Measurements from ENCODE around the gene ESR2.

ESR2 gene

GRCh38 chr14:64178814-64179213 is 115.4 kb downstream of the ESR2 start:
- H4K8ac ChIP-seq (ENCODE audit: low read depth, low read length), result no peak overlapping the region
- no CpG with 5 or more reads among the region's 3 CpGs for WGBS (ENCODE audit: extremely low coverage, insufficient coverage, low lambda C conversion rate)
- H2AK5ac ChIP-seq (ENCODE audit: low read length), result no peak overlapping the region
- no peak overlapping the region for H3K56ac ChIP-seq (ENCODE audit: low read length)
- H4K5ac ChIP-seq (ENCODE audit: low read length), result no peak overlapping the region
- no peaks in the 10 kb centered on the region for H3K27me3 ChIP-seq (ENCODE audit: insufficient read depth, low read length, poor library complexity)
- H3K4me1 ChIP-seq (ENCODE audit: control insufficient read depth, low read depth, low read length), result no peaks in the 10 kb centered on the region
- no peaks in the 10 kb centered on the region for H3K36me3 ChIP-seq (ENCODE audit: control insufficient read depth, insufficient read depth, low read length)
- H3K79me1 ChIP-seq (ENCODE audit: low read length), result no peaks in the 10 kb centered on the region
- DNase-seq, result no peak
- no peak overlapping the region for H3K4me2 ChIP-seq (ENCODE audit: low read length)
- H3K27ac ChIP-seq (ENCODE audit: low read depth, low read length), result no peak overlapping the region
- H3K4me3 ChIP-seq (ENCODE audit: low read length), result no peak overlapping the region
- no peak overlapping the region for H2BK120ac ChIP-seq (ENCODE audit: low read depth, low read length)
- H3K79me2 ChIP-seq (ENCODE audit: control insufficient read depth, insufficient read depth, low read length), result no peaks in the 10 kb centered on the region
- H3K18ac ChIP-seq (ENCODE audit: low read length), result no peak overlapping the region
- no peak overlapping the region for H2BK5ac ChIP-seq (ENCODE audit: low read length)
- H3K4ac ChIP-seq (ENCODE audit: low read depth, low read length), result no peak overlapping the region
- H3K9ac ChIP-seq (ENCODE audit: low read length), result no peak overlapping the region
- H3K23ac ChIP-seq (ENCODE audit: low read length), result no peak overlapping the region
- no peak overlapping the region for H2BK15ac ChIP-seq (replicated peaks; ENCODE audit: low read depth)

GRCh38 chr14:64176330-64176729 is 117.8 kb downstream of the ESR2 start:
- no peak overlapping the region for H3K56ac ChIP-seq (ENCODE audit: low read length)
- no peak overlapping the region for H3K9ac ChIP-seq (ENCODE audit: low read length)
- no peak overlapping the region for H3K27ac ChIP-seq (ENCODE audit: low read depth, low read length)
- H3K18ac ChIP-seq (ENCODE audit: low read length), result no peak overlapping the region
- H3K79me1 ChIP-seq (ENCODE audit: low read length), result no peaks in the 10 kb centered on the region
- no peaks in the 10 kb centered on the region for H3K4me1 ChIP-seq (ENCODE audit: control insufficient read depth, low read depth, low read length)
- WGBS (ENCODE audit: extremely low coverage, insufficient coverage, low lambda C conversion rate), result no CpG with 5 or more reads among the region's 2 CpGs
- H3K4ac ChIP-seq (ENCODE audit: low read depth, low read length), result no peak overlapping the region
- no peak overlapping the region for H4K5ac ChIP-seq (ENCODE audit: low read length)
- H2BK120ac ChIP-seq (ENCODE audit: low read depth, low read length), result no peak overlapping the region
- H3K4me2 ChIP-seq (ENCODE audit: low read length), result no peak overlapping the region
- H3K79me2 ChIP-seq (ENCODE audit: control insufficient read depth, insufficient read depth, low read length), result no peaks in the 10 kb centered on the region
- H2BK15ac ChIP-seq (replicated peaks; ENCODE audit: low read depth), result no peak overlapping the region
- no peaks in the 10 kb centered on the region for H3K36me3 ChIP-seq (ENCODE audit: control insufficient read depth, insufficient read depth, low read length)
- H4K8ac ChIP-seq (ENCODE audit: low read depth, low read length), result no peak overlapping the region
- H3K23ac ChIP-seq (ENCODE audit: low read length), result no peak overlapping the region
- no peak overlapping the region for H3K4me3 ChIP-seq (ENCODE audit: low read length)
- no peak for DNase-seq
- no peak overlapping the region for H2BK5ac ChIP-seq (ENCODE audit: low read length)
- H2AK5ac ChIP-seq (ENCODE audit: low read length), result no peak overlapping the region
- H3K27me3 ChIP-seq (ENCODE audit: insufficient read depth, low read length, poor library complexity), result no peaks in the 10 kb centered on the region

- Histone ChIP-seq H3K56ac (ENCODE audit: low read length) (no peak overlapping the region), H3K4me1 (ENCODE audit: control insufficient read depth, low read depth, low read length) (no peaks in the 10 kb centered on the region), H3K79me1 (ENCODE audit: low read length) (no peaks in the 10 kb centered on the region), H3K4me3 (ENCODE audit: low read length) (no peak overlapping the region), H3K79me2 (ENCODE audit: control insufficient read depth, insufficient read depth, low read length) (no peaks in the 10 kb centered on the region), H3K9ac (ENCODE audit: low read length) (no peak overlapping the region), H4K8ac (ENCODE audit: low read depth, low read length) (no peak overlapping the region), H3K4me2 (ENCODE audit: low read length) (no peak overlapping the region), H2AK5ac (ENCODE audit: low read length) (no peak overlapping the region), H3K27ac (ENCODE audit: low read depth, low read length) (no peak overlapping the region), H3K36me3 (ENCODE audit: control insufficient read depth, insufficient read depth, low read length) (no peaks in the 10 kb centered on the region), H2BK120ac (ENCODE audit: low read depth, low read length) (no peak overlapping the region), H4K5ac (ENCODE audit: low read length) (no peak overlapping the region), H2BK5ac (ENCODE audit: low read length) (no peak overlapping the region), H3K27me3 (ENCODE audit: insufficient read depth, low read length, poor library complexity) (no peaks in the 10 kb centered on the region), H3K18ac (ENCODE audit: low read length) (no peak overlapping the region), H3K23ac (ENCODE audit: low read length) (no peak overlapping the region), H3K4ac (ENCODE audit: low read depth, low read length) (no peak overlapping the region), H2BK15ac (replicated peaks; ENCODE audit: low read depth) (no peak overlapping the region)
- no CpG with 5 or more reads among the region's 2 CpGs for WGBS (ENCODE audit: extremely low coverage, insufficient coverage, low lambda C conversion rate)
- no peak for DNase-seq
Observed at GRCh38 chr14:64174922-64175782, 119.0 kb downstream of the ESR2 start.

- Histone ChIP-seq H3K4me3 (ENCODE audit: low read length) (no peak overlapping the region), H3K23ac (ENCODE audit: low read length) (no peak overlapping the region), H3K9ac (ENCODE audit: low read length) (no peak overlapping the region), H4K8ac (ENCODE audit: low read depth, low read length) (no peak overlapping the region), H3K79me2 (ENCODE audit: control insufficient read depth, insufficient read depth, low read length) (no peaks in the 10 kb centered on the region), H3K4me1 (ENCODE audit: control insufficient read depth, low read depth, low read length) (no peaks in the 10 kb centered on the region), H3K79me1 (ENCODE audit: low read length) (no peaks in the 10 kb centered on the region), H2BK120ac (ENCODE audit: low read depth, low read length) (no peak overlapping the region), H3K27me3 (ENCODE audit: insufficient read depth, low read length, poor library complexity) (no peaks in the 10 kb centered on the region), H3K27ac (ENCODE audit: low read depth, low read length) (no peak overlapping the region), H3K18ac (ENCODE audit: low read length) (no peak overlapping the region), H2BK15ac (replicated peaks; ENCODE audit: low read depth) (no peak overlapping the region), H3K36me3 (ENCODE audit: control insufficient read depth, insufficient read depth, low read length) (no peaks in the 10 kb centered on the region), H3K4me2 (ENCODE audit: low read length) (no peak overlapping the region), H2BK5ac (ENCODE audit: low read length) (no peak overlapping the region), H2AK5ac (ENCODE audit: low read length) (no peak overlapping the region), H3K56ac (ENCODE audit: low read length) (no peak overlapping the region), H4K5ac (ENCODE audit: low read length) (no peak overlapping the region), H3K4ac (ENCODE audit: low read depth, low read length) (no peak overlapping the region)
- WGBS (ENCODE audit: extremely low coverage, insufficient coverage, low lambda C conversion rate), result no CpG with 5 or more reads among the region's 8 CpGs
- no peak for DNase-seq
Observed at GRCh38 chr14:64170181-64170580, 124.0 kb downstream of the ESR2 start.

- no CpG with 5 or more reads among the region's 3 CpGs for WGBS (ENCODE audit: extremely low coverage, insufficient coverage, low lambda C conversion rate)
- H3K36me3 ChIP-seq (ENCODE audit: control insufficient read depth, insufficient read depth, low read length), result no peaks in the 10 kb centered on the region
- no peak overlapping the region for H3K56ac ChIP-seq (ENCODE audit: low read length)
- no peak overlapping the region for H2BK15ac ChIP-seq (replicated peaks; ENCODE audit: low read depth)
- no peaks in the 10 kb centered on the region for H3K79me2 ChIP-seq (ENCODE audit: control insufficient read depth, insufficient read depth, low read length)
- no peak overlapping the region for H3K18ac ChIP-seq (ENCODE audit: low read length)
- H3K23ac ChIP-seq (ENCODE audit: low read length), result no peak overlapping the region
- H3K9ac ChIP-seq (ENCODE audit: low read length), result no peak overlapping the region
- H3K27ac ChIP-seq (ENCODE audit: low read depth, low read length), result no peak overlapping the region
- no peak overlapping the region for H3K4me2 ChIP-seq (ENCODE audit: low read length)
- H4K5ac ChIP-seq (ENCODE audit: low read length), result no peak overlapping the region
- no peak overlapping the region for H3K4me3 ChIP-seq (ENCODE audit: low read length)
- no peak overlapping the region for H2BK120ac ChIP-seq (ENCODE audit: low read depth, low read length)
- peak; percentile 16 for DNase-seq
- no peaks in the 10 kb centered on the region for H3K27me3 ChIP-seq (ENCODE audit: insufficient read depth, low read length, poor library complexity)
- H4K8ac ChIP-seq (ENCODE audit: low read depth, low read length), result no peak overlapping the region
- no peak overlapping the region for H2AK5ac ChIP-seq (ENCODE audit: low read length)
- no peaks in the 10 kb centered on the region for H3K79me1 ChIP-seq (ENCODE audit: low read length)
- no peak overlapping the region for H2BK5ac ChIP-seq (ENCODE audit: low read length)
- H3K4me1 ChIP-seq (ENCODE audit: control insufficient read depth, low read depth, low read length), result no peaks in the 10 kb centered on the region
- no peak overlapping the region for H3K4ac ChIP-seq (ENCODE audit: low read depth, low read length)
Observed at GRCh38 chr14:64159588-64159987, 134.6 kb downstream of the ESR2 start.

- H3K4me2 ChIP-seq (ENCODE audit: low read length), result no peak overlapping the region
- H4K8ac ChIP-seq (ENCODE audit: low read depth, low read length), result no peak overlapping the region
- no peak overlapping the region for H4K5ac ChIP-seq (ENCODE audit: low read length)
- no peaks in the 10 kb centered on the region for H3K27me3 ChIP-seq (ENCODE audit: insufficient read depth, low read length, poor library complexity)
- H3K27ac ChIP-seq (ENCODE audit: low read depth, low read length), result no peak overlapping the region
- WGBS (ENCODE audit: extremely low coverage, insufficient coverage, low lambda C conversion rate), result no CpG with 5 or more reads among the region's 2 CpGs
- H3K23ac ChIP-seq (ENCODE audit: low read length), result no peak overlapping the region
- H3K4me3 ChIP-seq (ENCODE audit: low read length), result no peak overlapping the region
- no peaks in the 10 kb centered on the region for H3K79me2 ChIP-seq (ENCODE audit: control insufficient read depth, insufficient read depth, low read length)
- H3K56ac ChIP-seq (ENCODE audit: low read length), result no peak overlapping the region
- H2BK5ac ChIP-seq (ENCODE audit: low read length), result no peak overlapping the region
- H3K36me3 ChIP-seq (ENCODE audit: control insufficient read depth, insufficient read depth, low read length), result no peaks in the 10 kb centered on the region
- no peak for DNase-seq
- H3K4ac ChIP-seq (ENCODE audit: low read depth, low read length), result no peak overlapping the region
- H3K18ac ChIP-seq (ENCODE audit: low read length), result no peak overlapping the region
- H3K4me1 ChIP-seq (ENCODE audit: control insufficient read depth, low read depth, low read length), result no peaks in the 10 kb centered on the region
- no peak overlapping the region for H3K9ac ChIP-seq (ENCODE audit: low read length)
- no peak overlapping the region for H2BK120ac ChIP-seq (ENCODE audit: low read depth, low read length)
- no peak overlapping the region for H2BK15ac ChIP-seq (replicated peaks; ENCODE audit: low read depth)
- H2AK5ac ChIP-seq (ENCODE audit: low read length), result no peak overlapping the region
- no peaks in the 10 kb centered on the region for H3K79me1 ChIP-seq (ENCODE audit: low read length)
Observed at GRCh38 chr14:64158608-64159007, 135.6 kb downstream of the ESR2 start.

Measured in mesendoderm (in vitro differentiated cells).